K562 (cell line): ENCODE measurements around the gene FUCA1. TPM values are rescaled to one million over a fixed set of nuclear protein-coding genes. Genes with fewer than 3 reads are reported as not detected.

ENCODE experiments used
- ARID1B ChIP-seq: fragments of 450-650 bp; IDR thresholded peaks from 2 replicates; pipeline ENCODE4 v1.6.1; 2016; ENCODE audit warnings: antibody characterized with exemption, mild to moderate bottlenecking, inconsistent platforms
- BRD4 ChIP-seq: fragments of 200-600 bp; sonication (generic); IDR thresholded peaks from 2 replicates; pipeline ENCODE4 v1.6.1; 2017; ENCODE audit warnings: inconsistent platforms
- ETV5 ChIP-seq: sonication (generic); formaldehyde crosslinking; IDR thresholded peaks from 2 replicates; pipeline ENCODE4 v1.4.0; 2020; ENCODE audit warnings: low read depth, mild to moderate bottlenecking, missing genetic modification reagents
- FOXK2 ChIP-seq, 2 experiments: fragments of 450-650 bp; IDR thresholded peaks in 1 of 2; conservative IDR thresholded peaks in 1 of 2; 2 replicates each; pipeline ENCODE4 v1.6.1; 2016; ENCODE audit warnings: low read depth in 2 of 2, mild to moderate bottlenecking in 1 of 2
- GATAD2B ChIP-seq: fragments of 450-650 bp; IDR thresholded peaks from 2 replicates; pipeline ENCODE4 v1.6.1; 2017; ENCODE audit warnings: mild to moderate bottlenecking, borderline replicate concordance
- HDAC2 ChIP-seq: fragments of 450-650 bp; IDR thresholded peaks from 2 replicates; pipeline ENCODE4 v1.6.1; 2016; ENCODE audit warnings: mild to moderate bottlenecking
- ILK ChIP-seq: fragments of 450-650 bp; IDR thresholded peaks from 2 replicates; pipeline ENCODE4 v1.6.1; 2016; ENCODE audit warnings: missing genetic modification characterization, low read depth, mild to moderate bottlenecking, missing compliant biosample characterization, moderate library complexity, borderline replicate concordance
- KDM1A ChIP-seq, 2 experiments: fragments of 450-650 bp; IDR thresholded peaks; 2 replicates each; pipeline ENCODE4 v1.6.1; 2016; ENCODE audit warnings: mild to moderate bottlenecking in 2 of 2
- KHSRP ChIP-seq: fragments of 450-650 bp; IDR thresholded peaks from 2 replicates; pipeline ENCODE4 v1.6.1; 2017
- RUNX1 ChIP-seq: sonication (generic); IDR thresholded peaks from 2 replicates; pipeline ENCODE4 v1.6.1; 2016; ENCODE audit warnings: antibody characterized with exemption, low read depth
- SIX5 ChIP-seq, 2 experiments: IDR thresholded peaks; 2 replicates each; pipeline ENCODE4 v1.6.1; 2011; ENCODE audit warnings: low read length in 2 of 2, borderline replicate concordance in 1 of 2, low read depth in 1 of 2, mild to moderate bottlenecking in 1 of 2, moderate library complexity in 1 of 2; ENCODE audit not compliant: insufficient read depth in 1 of 2
- SMARCC2 ChIP-seq: fragments of 450-650 bp; IDR thresholded peaks from 2 replicates; pipeline ENCODE4 v1.6.1; 2017; ENCODE audit warnings: antibody characterized with exemption, moderate library complexity, mild to moderate bottlenecking, low read depth
- SPI1 ChIP-seq: IDR thresholded peaks from 2 replicates; pipeline ENCODE4 v1.6.1; 2011; ENCODE audit warnings: low read depth, low read length, control low read depth, borderline replicate concordance
- WHSC1 ChIP-seq: IDR thresholded peaks from one replicate; pipeline ENCODE4 v1.6.1; 2012; ENCODE audit warnings: low read length, control low read depth, inconsistent platforms
- ZNF121 ChIP-seq: sonication (generic); formaldehyde crosslinking; conservative IDR thresholded peaks from 2 replicates; pipeline ENCODE4 v1.8.0; 2022; ENCODE audit warnings: missing genetic modification reagents
- ZNF449 ChIP-seq: fragments of 250-450 bp; sonication (Bioruptor Pico); IDR thresholded peaks from 2 replicates; pipeline ENCODE4 v1.8.0; 2022; ENCODE audit warnings: moderate library complexity, mild to moderate bottlenecking, inconsistent platforms
- polyA plus RNA-seq, 8 experiments: library from polyadenylated mRNA; depleted of rRNA in 4 of 8; stranded (reverse) in 5 of 8; unstranded in 3 of 8; fragments of >200 nt; fragmentation: Nextera tagmentation in 2 of 8; fragmentation: Illumina TruSeq in 1 of 8; extraction: Ambion mirVana in 2 of 8; extraction: Trizol in 1 of 8; gene quantifications; 2 replicates each; pipeline versions ENCODE4 v1.2.1 to v1.2.3, GENCODE V29; 2011 to 2014; ENCODE audit warnings: inconsistent platforms in 1 of 8, missing spikeins in 1 of 8
- total RNA-seq, 7 experiments: library from RNA; depleted of rRNA in 6 of 7; stranded (reverse); fragments of >200 nt in 6 of 7; fragmentation: Illumina TruSeq in 2 of 7; extraction: Trizol in 2 of 7; gene quantifications; 2 replicates each; pipeline versions ENCODE4 v1.2.1 to v1.2.3, GENCODE V29; 2011 to 2021; ENCODE audit warnings: low replicate concordance in 1 of 7
- TF ChIP-seq, protein P1 (sequence below): fragments of 200-800 bp; sonication (Bioruptor generic); IDR thresholded peaks from 2 replicates; pipeline ENCODE4 v1.6.1; 2017; ENCODE audit warnings: missing genetic modification characterization, missing compliant biosample characterization
- TF ChIP-seq, protein P2 (sequence below): fragments of 250-450 bp; sonication (Bioruptor Pico); IDR thresholded peaks from 2 replicates; pipeline ENCODE4 v1.5.0; 2020; ENCODE audit warnings: mild to moderate bottlenecking, borderline replicate concordance

Gene FUCA1
- total and polyA plus RNA-seq, 9 of the 15 experiments (the other 6 are each of a cell fraction or from before 2014, with no cell fraction given): 7.0 to 20.5 (median 13.5) TPM

- TF ChIP-seq BRD4: peak; percentile 70; the same call in 1 of the 2 replicates
- no peak for TF ChIP-seq KDM1A (IDR thresholded peaks at IDR 0.05)
- no peak for TF ChIP-seq KHSRP
- no peak; the same call in 1 of the 2 replicates for TF ChIP-seq ETV5
- no peak for TF ChIP-seq ILK
- peak; percentile 56; the same call in 1 of the 2 replicates for TF ChIP-seq SPI1
- TF ChIP-seq FOXK2 (conservative IDR thresholded peaks at IDR 0.05 in 1 of 2, IDR thresholded peaks at IDR 0.05 in 1 of 2; ENCODE audit: low read depth in 2 of 2): peak in 1 of 2 experiments; percentile 37; a peak in 1 of 4 replicates
- no peak for TF ChIP-seq GATAD2B
- TF ChIP-seq SIX5 (IDR thresholded peaks at IDR 0.05; ENCODE audit: borderline replicate concordance in 1 of 2, insufficient read depth in 1 of 2, low read depth in 1 of 2, low read length in 2 of 2): no peak; a peak in 1 of 4 replicates
- TF ChIP-seq ARID1B: 0 out of 2 replicates have a peak, but pooled peaks have one; percentile 24
- peak; percentile 86 for TF ChIP-seq RUNX1
- TF ChIP-seq HDAC2: peak; percentile 55; the same call in 1 of the 2 replicates
- TF ChIP-seq SMARCC2: no peak
- TF ChIP-seq ZNF121 (CRISPR knock-in tag): no peak
- TF ChIP-seq, protein P1, sequence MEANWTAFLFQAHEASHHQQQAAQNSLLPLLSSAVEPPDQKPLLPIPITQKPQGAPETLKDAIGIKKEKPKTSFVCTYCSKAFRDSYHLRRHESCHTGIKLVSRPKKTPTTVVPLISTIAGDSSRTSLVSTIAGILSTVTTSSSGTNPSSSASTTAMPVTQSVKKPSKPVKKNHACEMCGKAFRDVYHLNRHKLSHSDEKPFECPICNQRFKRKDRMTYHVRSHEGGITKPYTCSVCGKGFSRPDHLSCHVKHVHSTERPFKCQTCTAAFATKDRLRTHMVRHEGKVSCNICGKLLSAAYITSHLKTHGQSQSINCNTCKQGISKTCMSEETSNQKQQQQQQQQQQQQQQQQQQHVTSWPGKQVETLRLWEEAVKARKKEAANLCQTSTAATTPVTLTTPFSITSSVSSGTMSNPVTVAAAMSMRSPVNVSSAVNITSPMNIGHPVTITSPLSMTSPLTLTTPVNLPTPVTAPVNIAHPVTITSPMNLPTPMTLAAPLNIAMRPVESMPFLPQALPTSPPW (CRISPR knock-in tag): peak; percentile 92
- TF ChIP-seq, protein P2, sequence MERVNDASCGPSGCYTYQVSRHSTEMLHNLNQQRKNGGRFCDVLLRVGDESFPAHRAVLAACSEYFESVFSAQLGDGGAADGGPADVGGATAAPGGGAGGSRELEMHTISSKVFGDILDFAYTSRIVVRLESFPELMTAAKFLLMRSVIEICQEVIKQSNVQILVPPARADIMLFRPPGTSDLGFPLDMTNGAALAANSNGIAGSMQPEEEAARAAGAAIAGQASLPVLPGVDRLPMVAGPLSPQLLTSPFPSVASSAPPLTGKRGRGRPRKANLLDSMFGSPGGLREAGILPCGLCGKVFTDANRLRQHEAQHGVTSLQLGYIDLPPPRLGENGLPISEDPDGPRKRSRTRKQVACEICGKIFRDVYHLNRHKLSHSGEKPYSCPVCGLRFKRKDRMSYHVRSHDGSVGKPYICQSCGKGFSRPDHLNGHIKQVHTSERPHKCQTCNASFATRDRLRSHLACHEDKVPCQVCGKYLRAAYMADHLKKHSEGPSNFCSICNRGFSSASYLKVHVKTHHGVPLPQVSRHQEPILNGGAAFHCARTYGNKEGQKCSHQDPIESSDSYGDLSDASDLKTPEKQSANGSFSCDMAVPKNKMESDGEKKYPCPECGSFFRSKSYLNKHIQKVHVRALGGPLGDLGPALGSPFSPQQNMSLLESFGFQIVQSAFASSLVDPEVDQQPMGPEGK (CRISPR knock-in tag): no peak
- no peak for TF ChIP-seq WHSC1
- no peak for TF ChIP-seq ZNF449 (CRISPR knock-in tag)
These were observed 42.9 kb downstream of the FUCA1 start, which contains the start of gene HMGCL (continued) for GRCh38 chr1:23825076-23825761.
